Ectodermal cell (in vitro differentiated cells): ENCODE results near the gene PPP6R3.

Experiments
- H3K27ac ChIP-seq: 2 replicates; pipeline ENCODE4 v1.7.0; 2013; ENCODE audit warnings: mild to moderate bottlenecking, low read depth, low read length; ENCODE audit not compliant: insufficient read depth, poor library complexity, severe bottlenecking
- H3K27me3 ChIP-seq: 2 replicates; pipeline ENCODE4 v1.7.0; 2013; ENCODE audit warnings: mild to moderate bottlenecking, low read length; ENCODE audit not compliant: insufficient read depth, control insufficient read depth, poor library complexity, severe bottlenecking
- H3K36me3 ChIP-seq: one replicate; pipeline ENCODE4 v1.7.0; 2013; ENCODE audit warnings: low read length; ENCODE audit not compliant: control insufficient read depth, insufficient read depth
- H3K4me1 ChIP-seq: one replicate; pipeline ENCODE4 v1.7.0; 2013; ENCODE audit warnings: low read length; ENCODE audit not compliant: control insufficient read depth, insufficient read depth
- H3K4me3 ChIP-seq: 2 replicates; pipeline ENCODE4 v1.7.0; 2013; ENCODE audit warnings: low read depth, low read length, control low read depth; ENCODE audit not compliant: insufficient read depth
- H3K9me3 ChIP-seq: 2 replicates; pipeline ENCODE4 v1.7.0; 2013; ENCODE audit warnings: mild to moderate bottlenecking, low read length, moderate library complexity; ENCODE audit not compliant: control insufficient read depth
- WGBS, 2 experiments: methylation state at CpG; one replicate each; pipeline ENCODE4 v1.1.7; 2013; ENCODE audit warnings: missing lambda C conversion rate in 2 of 2; 5-methylcytosine and 5-hydroxymethylcytosine counted together

The PPP6R3 gene

DNA sequence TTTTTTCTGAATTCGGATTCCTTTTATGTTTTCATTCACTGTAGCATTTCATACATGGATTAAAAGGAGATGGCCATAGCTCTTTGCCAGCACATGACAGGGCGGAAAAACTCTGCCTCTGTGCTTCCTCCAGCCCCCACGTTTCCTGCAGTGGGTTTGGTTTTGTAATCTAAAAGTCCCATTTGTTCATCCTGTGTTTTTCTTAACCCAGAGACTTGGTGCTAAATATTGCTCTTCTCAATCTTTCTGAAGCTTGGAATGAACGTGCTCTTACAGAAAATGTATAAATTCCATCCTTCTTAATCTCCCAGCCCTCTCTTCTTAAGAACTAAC lies 89.9 kb downstream of the PPP6R3 start:
- no peak overlapping the region for H3K4me3 ChIP-seq
- H3K36me3 ChIP-seq, result peaks cover 42% of the 10 kb centered on the region
- no peaks in the 10 kb centered on the region for H3K4me1 ChIP-seq
- no peaks in the 10 kb centered on the region for H3K9me3 ChIP-seq
- H3K27ac ChIP-seq, result no peak overlapping the region
- WGBS, 2 experiments, result 92 to 95% methylated on average over 4 of the region's 4 CpGs
- no peaks in the 10 kb centered on the region for H3K27me3 ChIP-seq

DNA sequence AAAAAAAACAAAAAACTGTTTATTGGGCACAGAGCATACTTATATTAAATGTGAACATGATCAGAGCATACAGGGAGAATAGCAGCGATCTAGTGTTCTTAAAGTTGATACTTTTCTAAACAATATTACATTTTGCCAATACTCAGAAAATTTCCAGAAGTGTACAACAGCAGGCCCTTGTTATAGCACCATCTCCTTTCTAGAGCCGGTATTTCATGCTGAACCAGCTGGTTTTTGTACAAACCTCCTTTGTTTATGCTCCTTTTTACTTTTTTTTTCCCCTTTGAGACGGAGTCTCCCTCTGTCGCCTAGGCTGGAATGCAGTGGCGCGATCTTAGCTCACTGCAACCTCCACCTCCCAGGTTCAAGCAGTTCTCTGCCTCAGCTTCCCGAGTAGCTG lies 90.7 kb downstream of the PPP6R3 start:
- WGBS, 2 experiments, result 86 to 91% methylated on average over 7 of the region's 7 CpGs
- Histone ChIP-seq H3K9me3 (no peaks in the 10 kb centered on the region), H3K27me3 (no peaks in the 10 kb centered on the region), H3K4me3 (no peak overlapping the region), H3K36me3 (peaks cover 34% of the 10 kb centered on the region), H3K4me1 (no peaks in the 10 kb centered on the region), H3K27ac (no peak overlapping the region)

DNA sequence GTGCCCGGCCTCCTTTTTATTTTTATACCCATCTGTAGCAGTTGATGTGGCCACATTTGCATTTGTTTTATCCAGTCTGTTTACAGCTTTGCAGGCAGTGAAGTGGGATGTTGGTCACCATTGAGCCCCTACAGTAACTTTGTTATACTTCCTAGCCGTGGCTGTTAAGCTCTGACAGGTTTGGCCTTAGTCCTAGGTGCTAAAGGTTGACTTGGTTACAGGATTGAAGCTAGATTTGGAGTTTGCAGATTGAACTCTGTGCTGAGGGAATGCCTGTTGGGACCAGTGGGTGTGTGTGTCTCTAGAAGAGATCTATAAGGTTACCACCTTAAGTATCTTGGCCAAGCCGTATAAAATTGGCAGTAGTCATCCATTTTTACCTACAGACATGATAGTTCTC lies 91.2 kb downstream of the PPP6R3 start:
- Histone ChIP-seq H3K9me3 (no peaks in the 10 kb centered on the region), H3K4me1 (no peaks in the 10 kb centered on the region), H3K27me3 (no peaks in the 10 kb centered on the region), H3K36me3 (peaks cover 31% of the 10 kb centered on the region), H3K4me3 (no peak overlapping the region), H3K27ac (no peak overlapping the region)
- WGBS, 2 experiments, result 92 to 95% methylated on average over 3 of the region's 3 CpGs

DNA sequence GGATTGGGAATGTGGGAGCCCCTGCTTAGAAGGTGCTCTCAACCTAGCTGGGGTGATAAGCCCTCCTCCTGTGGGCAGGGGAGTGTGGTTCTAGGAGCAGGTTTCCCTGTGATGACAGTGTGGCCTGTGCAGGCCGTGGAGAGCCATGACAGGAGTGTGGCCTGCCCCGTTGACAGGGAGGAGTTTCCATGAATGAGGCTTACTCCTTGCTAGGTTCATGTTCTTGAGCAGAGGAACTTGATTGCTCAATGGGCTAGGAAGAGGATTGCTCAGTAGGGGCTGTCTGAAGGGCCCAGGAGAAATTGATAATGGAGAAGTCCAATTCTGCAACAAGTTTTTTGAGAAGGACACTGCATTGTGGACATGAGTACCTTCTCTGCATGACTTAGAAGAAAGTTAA lies 92.0 kb downstream of the PPP6R3 start:
- no peaks in the 10 kb centered on the region for H3K9me3 ChIP-seq
- no peak overlapping the region for H3K27ac ChIP-seq
- H3K27me3 ChIP-seq, result no peaks in the 10 kb centered on the region
- H3K4me1 ChIP-seq, result no peaks in the 10 kb centered on the region
- WGBS, 2 experiments, result 93 to 96% methylated on average over 2 of the region's 2 CpGs
- H3K4me3 ChIP-seq, result no peak overlapping the region
- peaks cover 25% of the 10 kb centered on the region for H3K36me3 ChIP-seq

DNA sequence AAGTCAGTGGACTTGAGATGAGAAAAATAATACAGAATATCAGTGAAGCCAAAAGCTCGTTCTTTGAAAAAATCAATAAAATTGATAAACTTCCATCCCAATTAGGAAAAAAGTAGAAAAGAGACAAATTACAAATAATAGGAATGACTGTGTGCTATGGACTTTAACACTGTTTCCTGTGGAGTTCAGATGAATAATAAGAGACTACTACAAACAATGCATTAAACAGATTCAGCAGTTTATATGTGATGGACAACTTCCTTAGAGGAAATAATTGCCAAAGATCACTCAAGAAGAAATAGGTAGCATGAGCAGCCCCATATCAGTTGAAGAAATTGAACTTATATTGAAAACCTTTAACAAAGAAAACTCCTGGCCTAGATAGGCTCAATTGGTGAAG lies 99.7 kb downstream of the PPP6R3 start:
- H3K4me1 ChIP-seq, result no peaks in the 10 kb centered on the region
- peaks cover 33% of the 10 kb centered on the region for H3K36me3 ChIP-seq
- no peaks in the 10 kb centered on the region for H3K9me3 ChIP-seq
- no peak overlapping the region for H3K4me3 ChIP-seq
- no peaks in the 10 kb centered on the region for H3K27me3 ChIP-seq
- H3K27ac ChIP-seq, result no peak overlapping the region
- 100% methylated on average over 1 of the region's 1 CpG; no CpG with 5 or more reads in 1 of the 2 experiments for WGBS, 2 experiments

DNA sequence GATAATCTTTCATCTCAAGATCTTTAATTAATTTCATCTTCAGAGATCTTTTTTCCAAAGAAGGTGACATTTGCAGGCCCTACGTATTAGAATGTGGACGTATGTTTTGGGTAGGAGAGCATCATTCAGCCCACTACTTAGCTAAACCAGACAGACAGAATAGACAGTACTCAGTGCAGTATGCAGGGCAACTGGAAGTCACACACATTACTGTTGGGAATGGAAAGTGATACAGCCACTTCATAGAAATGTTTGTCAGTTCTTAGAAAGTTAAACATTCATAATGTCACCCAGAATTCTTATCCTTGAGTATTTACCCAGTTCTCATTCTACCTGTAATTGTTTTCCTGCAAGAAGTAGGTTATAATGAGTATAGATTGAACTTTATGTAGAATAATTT lies 102.9 kb downstream of the PPP6R3 start:
- Histone ChIP-seq H3K27ac (no peak overlapping the region), H3K36me3 (peaks cover 59% of the 10 kb centered on the region), H3K27me3 (no peaks in the 10 kb centered on the region), H3K9me3 (no peaks in the 10 kb centered on the region), H3K4me3 (no peak overlapping the region), H3K4me1 (no peaks in the 10 kb centered on the region)
- 97% methylated on average over 2 of the region's 2 CpGs; no CpG with 5 or more reads in 1 of the 2 experiments for WGBS, 2 experiments

DNA sequence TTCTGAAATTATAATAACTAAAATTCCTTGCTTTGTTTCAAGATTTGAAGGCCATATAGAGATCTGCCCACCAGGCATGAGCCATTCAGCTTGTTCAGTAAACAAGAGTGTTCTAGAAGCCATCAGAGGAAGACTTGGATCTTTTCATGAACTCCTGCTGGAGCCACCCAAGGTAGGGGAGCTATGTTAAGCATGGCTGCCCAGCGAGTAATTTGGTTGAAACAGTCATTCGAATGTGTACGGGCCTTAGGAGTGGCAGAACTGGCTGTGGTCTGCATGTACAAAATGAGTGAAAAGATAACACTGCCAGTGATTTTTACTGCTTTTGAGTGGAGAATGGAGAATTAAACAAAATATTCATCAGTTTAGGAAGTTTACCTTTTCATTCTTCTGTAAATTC lies 103.7 kb downstream of the PPP6R3 start:
- Histone ChIP-seq H3K27me3 (no peaks in the 10 kb centered on the region), H3K27ac (no peak overlapping the region), H3K9me3 (no peaks in the 10 kb centered on the region), H3K4me1 (no peaks in the 10 kb centered on the region), H3K4me3 (no peak overlapping the region), H3K36me3 (peaks cover 52% of the 10 kb centered on the region)
- WGBS, 2 experiments, result 93 to 99% methylated on average over 3 of the region's 3 CpGs

DNA sequence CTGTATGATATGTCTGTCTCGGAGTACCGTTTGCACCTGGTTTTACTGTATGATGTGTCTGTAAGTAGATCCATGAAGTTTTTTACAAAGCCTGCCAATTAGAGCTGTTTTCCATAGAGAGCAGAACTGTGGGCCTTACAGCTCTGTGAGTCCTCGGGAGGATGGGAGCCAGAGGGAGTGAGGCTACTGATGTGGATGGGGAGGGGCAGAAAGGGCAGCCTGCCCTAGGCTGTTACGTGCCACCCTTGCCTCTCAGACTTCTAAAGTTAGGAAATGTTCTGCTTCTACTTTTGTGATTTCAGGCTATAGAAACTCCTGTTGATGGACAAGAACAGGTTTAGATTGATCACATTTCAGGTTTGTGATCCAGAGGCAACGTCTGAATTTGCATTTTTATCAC lies 105.2 kb downstream of the PPP6R3 start:
- Histone ChIP-seq H3K27me3 (no peaks in the 10 kb centered on the region), H3K4me3 (no peak overlapping the region), H3K9me3 (no peaks in the 10 kb centered on the region), H3K36me3 (peaks cover 50% of the 10 kb centered on the region), H3K4me1 (no peaks in the 10 kb centered on the region), H3K27ac (no peak overlapping the region)
- 96 to 97% methylated on average over 5 of the region's 5 CpGs for WGBS, 2 experiments

DNA sequence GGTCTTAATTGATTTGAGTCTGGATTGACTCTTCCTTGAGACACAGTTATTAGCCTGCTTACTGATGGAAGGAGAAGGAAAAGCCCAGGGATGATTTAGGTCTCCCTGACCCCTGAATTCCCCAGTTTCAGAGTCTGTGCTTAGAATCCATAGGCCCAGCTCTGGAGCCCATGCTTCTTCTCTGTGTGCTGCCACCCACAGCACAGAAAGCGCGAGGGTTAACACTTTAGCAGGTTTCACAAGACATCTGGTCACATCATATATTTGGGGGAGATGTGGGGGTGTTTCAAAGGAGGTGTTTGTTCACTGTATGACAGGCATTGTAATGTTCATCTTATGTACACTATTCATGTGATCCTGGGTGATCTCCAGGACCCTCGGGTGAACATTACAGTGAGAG lies 107.0 kb downstream of the PPP6R3 start:
- 95 to 100% methylated on average over 3 of the region's 3 CpGs for WGBS, 2 experiments
- H3K4me3 ChIP-seq, result no peak overlapping the region

DNA sequence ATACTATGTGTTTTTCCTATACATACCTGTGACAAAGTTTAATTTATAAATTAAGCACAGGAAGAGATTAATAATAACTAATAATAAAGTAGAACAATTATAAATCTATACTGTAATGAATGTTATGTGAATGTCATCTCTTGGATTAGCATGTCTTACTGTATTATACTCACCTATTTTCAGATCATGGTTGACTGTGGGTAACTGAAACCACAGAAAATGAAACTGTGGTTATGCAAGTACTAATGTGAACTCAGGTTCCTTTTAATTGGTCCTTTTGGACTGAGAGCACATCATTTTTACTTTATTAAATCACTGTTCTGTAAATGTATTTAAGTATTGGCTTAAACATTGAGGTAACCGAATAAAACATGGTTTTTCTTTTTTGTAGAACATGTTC lies 108.8 kb downstream of the PPP6R3 start:
- peaks cover 48% of the 10 kb centered on the region for H3K36me3 ChIP-seq
- H3K27ac ChIP-seq, result no peak overlapping the region
- no peaks in the 10 kb centered on the region for H3K4me1 ChIP-seq
- H3K27me3 ChIP-seq, result no peaks in the 10 kb centered on the region
- 100% methylated on average over 1 of the region's 1 CpG for WGBS, 2 experiments
- no peaks in the 10 kb centered on the region for H3K9me3 ChIP-seq
- H3K4me3 ChIP-seq, result no peak overlapping the region

More for the DNA sequence above, 107.0 kb downstream of the PPP6R3 start:
- Histone ChIP-seq H3K27me3 (no peaks in the 10 kb centered on the region), H3K4me1 (no peaks in the 10 kb centered on the region), H3K27ac (no peak overlapping the region), H3K9me3 (no peaks in the 10 kb centered on the region), H3K36me3 (peaks cover 61% of the 10 kb centered on the region)

DNA sequence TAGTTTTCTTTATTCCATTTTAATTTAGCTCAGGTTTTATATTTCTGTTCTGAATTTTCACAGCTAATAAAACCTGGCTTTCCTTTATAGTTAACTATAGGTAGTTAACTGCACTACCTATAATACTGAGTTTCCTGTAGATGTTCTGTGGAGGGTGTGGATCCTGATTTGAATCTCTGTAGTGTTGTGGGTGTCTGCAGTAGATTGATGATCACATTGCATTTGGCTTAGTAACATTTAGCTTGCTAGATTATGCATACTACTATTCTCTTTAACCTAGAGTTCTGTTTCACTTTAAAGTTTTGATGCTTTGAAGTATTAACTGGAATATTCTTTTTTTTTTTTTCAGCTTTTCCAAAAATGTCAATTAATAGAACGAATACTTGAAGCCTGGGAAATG lies 110.1 kb downstream of the PPP6R3 start:
- WGBS, 2 experiments, result 91% methylated on average over 1 of the region's 1 CpG; no CpG with 5 or more reads in 1 of the 2 experiments
- Histone ChIP-seq H3K27ac (no peak overlapping the region), H3K36me3 (peaks cover 37% of the 10 kb centered on the region)

More for the DNA sequence above, 110.1 kb downstream of the PPP6R3 start:
- Histone ChIP-seq H3K9me3 (no peaks in the 10 kb centered on the region), H3K4me1 (no peaks in the 10 kb centered on the region), H3K4me3 (no peak overlapping the region), H3K27me3 (no peaks in the 10 kb centered on the region)
